ENCODE measurements around the gene CUBN. TPM values are rescaled to one million over a fixed set of nuclear protein-coding genes. Genes with fewer than 3 reads are reported as not detected.

CUBN gene
- total RNA-seq, 1 donor from 2014 or later = 0.32 TPM

- no peak overlapping the region for H3K27ac Mint-ChIP-seq (ENCODE audit: unreplicated experiment)
- TF ChIP-seq, protein P1, sequence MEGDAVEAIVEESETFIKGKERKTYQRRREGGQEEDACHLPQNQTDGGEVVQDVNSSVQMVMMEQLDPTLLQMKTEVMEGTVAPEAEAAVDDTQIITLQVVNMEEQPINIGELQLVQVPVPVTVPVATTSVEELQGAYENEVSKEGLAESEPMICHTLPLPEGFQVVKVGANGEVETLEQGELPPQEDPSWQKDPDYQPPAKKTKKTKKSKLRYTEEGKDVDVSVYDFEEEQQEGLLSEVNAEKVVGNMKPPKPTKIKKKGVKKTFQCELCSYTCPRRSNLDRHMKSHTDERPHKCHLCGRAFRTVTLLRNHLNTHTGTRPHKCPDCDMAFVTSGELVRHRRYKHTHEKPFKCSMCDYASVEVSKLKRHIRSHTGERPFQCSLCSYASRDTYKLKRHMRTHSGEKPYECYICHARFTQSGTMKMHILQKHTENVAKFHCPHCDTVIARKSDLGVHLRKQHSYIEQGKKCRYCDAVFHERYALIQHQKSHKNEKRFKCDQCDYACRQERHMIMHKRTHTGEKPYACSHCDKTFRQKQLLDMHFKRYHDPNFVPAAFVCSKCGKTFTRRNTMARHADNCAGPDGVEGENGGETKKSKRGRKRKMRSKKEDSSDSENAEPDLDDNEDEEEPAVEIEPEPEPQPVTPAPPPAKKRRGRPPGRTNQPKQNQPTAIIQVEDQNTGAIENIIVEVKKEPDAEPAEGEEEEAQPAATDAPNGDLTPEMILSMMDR (IDR thresholded peaks at IDR 0.05; ENCODE audit: partially characterized antibody, unreplicated experiment) = no peak
- DNase-seq = no peak
- no peak overlapping the region for H3K4me3 Mint-ChIP-seq (ENCODE audit: unreplicated experiment)
- H3K9me3 Mint-ChIP-seq (ENCODE audit: unreplicated experiment) = peaks cover 2% of the 10 kb centered on the region
- H3K36me3 Mint-ChIP-seq (ENCODE audit: unreplicated experiment) = no peaks in the 10 kb centered on the region
- no peaks in the 10 kb centered on the region for H3K27me3 Mint-ChIP-seq (ENCODE audit: unreplicated experiment)
- H3K4me1 Mint-ChIP-seq (ENCODE audit: low read depth, unreplicated experiment) = peaks cover 4% of the 10 kb centered on the region
These were observed 126.5 kb downstream of the CUBN start for GRCh38 chr10:17003151-17003550.

GRCh38 chr10:17001961-17002749 lies 127.5 kb downstream of the CUBN start:
- no peak overlapping the region for H3K27ac Mint-ChIP-seq (ENCODE audit: unreplicated experiment)
- no peak for DNase-seq
- H3K9me3 Mint-ChIP-seq (ENCODE audit: unreplicated experiment) = peaks cover 6% of the 10 kb centered on the region
- no peaks in the 10 kb centered on the region for H3K27me3 Mint-ChIP-seq (ENCODE audit: unreplicated experiment)
- TF ChIP-seq, protein P1 (IDR thresholded peaks at IDR 0.05; ENCODE audit: partially characterized antibody, unreplicated experiment) = no peak
- no peak overlapping the region for H3K4me3 Mint-ChIP-seq (ENCODE audit: unreplicated experiment)
- no peaks in the 10 kb centered on the region for H3K36me3 Mint-ChIP-seq (ENCODE audit: unreplicated experiment)
- peaks cover 4% of the 10 kb centered on the region for H3K4me1 Mint-ChIP-seq (ENCODE audit: low read depth, unreplicated experiment)

GRCh38 chr10:17001297-17001744 lies 128.3 kb downstream of the CUBN start:
- TF ChIP-seq, protein P1 (IDR thresholded peaks at IDR 0.05; ENCODE audit: partially characterized antibody, unreplicated experiment) = no peak
- no peaks in the 10 kb centered on the region for H3K27me3 Mint-ChIP-seq (ENCODE audit: unreplicated experiment)
- H3K36me3 Mint-ChIP-seq (ENCODE audit: unreplicated experiment) = no peaks in the 10 kb centered on the region
- H3K9me3 Mint-ChIP-seq (ENCODE audit: unreplicated experiment) = peaks cover 6% of the 10 kb centered on the region
- peaks cover 4% of the 10 kb centered on the region for H3K4me1 Mint-ChIP-seq (ENCODE audit: low read depth, unreplicated experiment)
- no peak overlapping the region for H3K27ac Mint-ChIP-seq (ENCODE audit: unreplicated experiment)
- H3K4me3 Mint-ChIP-seq (ENCODE audit: unreplicated experiment) = no peak overlapping the region
- DNase-seq = no peak

- Mint-ChIP-seq H3K4me1 (ENCODE audit: low read depth, unreplicated experiment) (peaks cover 4% of the 10 kb centered on the region), H3K27ac (ENCODE audit: unreplicated experiment) (no peak overlapping the region), H3K9me3 (ENCODE audit: unreplicated experiment) (peaks cover 6% of the 10 kb centered on the region), H3K4me3 (ENCODE audit: unreplicated experiment) (no peak overlapping the region), H3K27me3 (ENCODE audit: unreplicated experiment) (no peaks in the 10 kb centered on the region), H3K36me3 (ENCODE audit: unreplicated experiment) (no peaks in the 10 kb centered on the region)
- DNase-seq = no peak
- TF ChIP-seq, protein P1 (IDR thresholded peaks at IDR 0.05; ENCODE audit: partially characterized antibody, unreplicated experiment) = no peak
These were observed 129.8 kb downstream of the CUBN start for GRCh38 chr10:16999665-17000451.
